CD4-positive, CD25-positive, alpha-beta regulatory T cell (primary cell): ENCODE results near the gene THOC2. TPM values are rescaled to one million over a fixed set of nuclear protein-coding genes. Genes with fewer than 3 reads are reported as not detected.
"Not testable (repeated sequence)": the region's sequence is repeated elsewhere in the genome, so short reads cannot be mapped to it uniquely, and the experiment has no call there.

Experiments
- ATAC-seq, 2 donors: fragments of 150-1000 bp; cut with Tn5 transposase; one replicate each; pipeline ENCODE4 v1.10.0; 2021; ENCODE audit warnings: low read depth in 2 of 2, moderate number of reproducible peaks in 2 of 2, moderate library complexity in 1 of 2
- DNase-seq, 3 donors: peaks; one replicate each; pipeline versions ENCODE4 v3.0.0 to v3.0.0-alpha.2; 2012 to 2022; ENCODE audit warnings: mixed read lengths in 1 of 3
- H3K27ac ChIP-seq: one replicate; pipeline ENCODE4 v1.7.0; 2013; ENCODE audit warnings: mild to moderate bottlenecking, low read length; ENCODE audit not compliant: insufficient read depth, poor library complexity, severe bottlenecking
- H3K27me3 ChIP-seq: one replicate; pipeline ENCODE4 v1.7.0; 2013; ENCODE audit warnings: low read length; ENCODE audit not compliant: control insufficient read depth, insufficient read depth
- H3K36me3 ChIP-seq: one replicate; pipeline ENCODE4 v1.7.0; 2013; ENCODE audit warnings: mild to moderate bottlenecking, low read length, moderate library complexity; ENCODE audit not compliant: control insufficient read depth, insufficient read depth
- H3K4me1 ChIP-seq: 2 replicates; pipeline ENCODE4 v1.7.0; 2013; ENCODE audit warnings: mild to moderate bottlenecking, low read length; ENCODE audit not compliant: insufficient read depth, control insufficient read depth, poor library complexity, severe bottlenecking
- H3K4me3 ChIP-seq: one replicate; pipeline ENCODE4 v1.7.0; 2013; ENCODE audit warnings: low read depth, mild to moderate bottlenecking, low read length, moderate library complexity
- H3K9me3 ChIP-seq, 2 experiments: 1 replicate in 1 of 2; 2 replicates in 1 of 2; pipeline ENCODE4 v1.7.0; 2013; ENCODE audit warnings: low read length in 2 of 2, mild to moderate bottlenecking in 1 of 2, moderate library complexity in 1 of 2; ENCODE audit not compliant: control insufficient read depth in 2 of 2
- H3K27ac Mint-ChIP-seq, 3 donors: one replicate each; pipeline ENCODE4 v1.8.0; 2020 to 2022; ENCODE audit warnings: mild to moderate bottlenecking in 3 of 3, mixed read lengths in 3 of 3, moderate library complexity in 2 of 3
- H3K27me3 Mint-ChIP-seq: one replicate; pipeline ENCODE4 v1.8.0; 2022; ENCODE audit warnings: mild to moderate bottlenecking, mixed read lengths
- H3K36me3 Mint-ChIP-seq: one replicate; pipeline ENCODE4 v1.8.0; 2020; ENCODE audit warnings: mixed read lengths
- H3K4me1 Mint-ChIP-seq, 4 donors: one replicate each; pipeline ENCODE4 v1.8.0; 2020 to 2022; ENCODE audit warnings: mixed read lengths in 4 of 4, mild to moderate bottlenecking in 1 of 4
- H3K4me3 Mint-ChIP-seq, 4 donors: one replicate each; pipeline ENCODE4 v1.8.0; 2020 to 2022; ENCODE audit warnings: mild to moderate bottlenecking in 4 of 4, mixed read lengths in 4 of 4, moderate library complexity in 3 of 4
- H3K9me3 Mint-ChIP-seq, 7 donors: one replicate each; pipeline ENCODE4 v1.8.0; 2020 to 2022; ENCODE audit warnings: mixed read lengths in 7 of 7, mild to moderate bottlenecking in 3 of 7, moderate library complexity in 2 of 7
- polyA plus RNA-seq, 4 donors: library from polyadenylated mRNA; unstranded; fragments of 300-500 nt; fragmentation: Illumina TruSeq; gene quantifications; one replicate each; pipeline ENCODE4 v1.2.3, GENCODE V29; 2021
- total RNA-seq: library from RNA; stranded (reverse); gene quantifications from one replicate; pipeline ENCODE4 v1.2.3, GENCODE V29; 2022

The THOC2 gene
- total and polyA plus RNA-seq, 5 donors from 2014 or later = 24.2 to 89.5 (median 25.6) TPM

DNA sequence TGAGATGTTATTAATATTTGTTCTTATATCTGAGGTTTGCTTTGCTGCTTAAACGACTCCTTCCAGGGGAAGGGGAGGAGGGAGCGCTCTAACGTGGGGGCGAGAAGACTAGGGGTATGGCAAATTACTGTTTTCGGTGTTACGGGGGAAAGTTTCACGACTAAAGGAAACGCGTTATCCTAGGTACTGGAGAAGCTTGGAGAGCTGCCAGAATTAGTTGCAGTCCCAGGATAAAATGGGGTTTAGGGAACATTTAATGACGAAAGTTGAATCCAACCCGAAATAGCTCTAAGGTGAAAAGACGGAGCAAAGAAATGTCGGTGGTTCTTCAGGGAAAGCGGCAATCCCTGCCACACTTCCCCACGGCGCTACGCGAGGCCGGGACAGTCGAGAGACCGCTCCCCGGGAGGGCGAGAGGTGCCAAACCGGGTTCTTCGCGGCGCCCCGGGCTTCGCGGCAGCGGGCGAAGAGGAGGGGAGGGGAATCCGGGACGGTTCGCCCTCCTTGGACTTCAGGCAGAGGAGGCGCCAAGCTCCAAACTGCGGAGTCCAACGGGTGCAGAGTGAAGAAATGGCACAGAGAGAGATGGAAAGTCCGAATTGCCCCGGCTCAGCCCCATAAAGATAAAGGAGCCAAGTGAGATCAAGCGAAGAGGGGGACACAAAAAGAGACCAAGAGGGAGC is 724 bp downstream of the THOC2 start:
- Histone ChIP-seq H3K27ac (peak overlapping the region; percentile 53), H3K9me3 (no peaks in the 10 kb centered on the region), H3K4me1 (peaks cover 6% of the 10 kb centered on the region), H3K36me3 (no peaks in the 10 kb centered on the region), H3K4me3 (peak overlapping the region; percentile 86), H3K27me3 (no peaks in the 10 kb centered on the region)
- no peaks in the 10 kb centered on the region for H3K27me3 Mint-ChIP-seq
- DNase-seq (peak in 1 of 3 donors; percentile 5), ATAC-seq (peak in 1 of 2 donors; percentile 33)
- peak overlapping the region; percentile 81 to 96 (median 93) for H3K27ac Mint-ChIP-seq
- peaks cover 13 to 44% (median 26%) of the 10 kb centered on the region in 4 donors for H3K4me1 Mint-ChIP-seq
- H3K9me3 Mint-ChIP-seq = peaks cover 0 to 5% (median 0%) of the 10 kb centered on the region in 7 donors
- H3K36me3 Mint-ChIP-seq = no peaks in the 10 kb centered on the region
- H3K4me3 Mint-ChIP-seq = peak overlapping the region; percentile 83 to 94 (median 92)

DNA sequence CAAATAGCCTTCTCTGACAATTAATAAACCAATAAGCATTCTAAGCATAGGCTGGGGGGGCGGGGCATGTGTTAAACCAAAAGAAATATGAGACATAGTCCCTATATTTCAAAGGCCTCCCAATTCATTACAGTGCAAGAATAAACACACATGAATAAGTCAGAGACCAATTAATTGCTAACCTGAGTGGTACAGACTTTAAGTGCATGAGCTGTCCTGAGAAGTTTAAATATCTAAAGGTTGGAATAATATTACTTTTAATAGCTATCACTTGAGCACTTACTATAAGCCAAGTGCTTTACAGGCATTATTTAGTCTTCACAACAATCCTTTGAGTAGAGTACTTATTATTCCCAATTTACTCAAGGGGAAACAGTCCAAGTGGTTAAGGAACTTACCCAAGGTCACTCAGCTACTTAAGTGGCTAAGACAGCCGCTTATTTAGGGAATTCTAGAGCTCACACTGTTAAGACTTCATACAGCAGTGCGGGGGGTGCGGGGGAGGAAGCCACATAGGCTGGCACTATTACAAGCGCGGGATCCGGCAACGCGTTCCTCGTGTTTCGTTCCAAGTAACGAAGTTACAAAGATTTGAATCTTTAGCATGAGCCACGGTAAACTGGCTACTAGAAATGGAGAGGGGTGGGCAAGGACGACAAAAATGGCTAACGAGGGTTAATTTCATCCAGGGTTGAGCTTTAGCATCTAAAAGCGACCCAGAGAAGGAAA is 1.4 kb downstream of the THOC2 start:
- Histone ChIP-seq H3K9me3 (no peaks in the 10 kb centered on the region), H3K27me3 (no peaks in the 10 kb centered on the region), H3K36me3 (no peaks in the 10 kb centered on the region), H3K27ac (no peak overlapping the region), H3K4me3 (peak overlapping the region; percentile 86), H3K4me1 (peaks cover 6% of the 10 kb centered on the region)
- peak in 1 of 3 donors; percentile 32 for DNase-seq
- peaks cover 0 to 5% (median 0%) of the 10 kb centered on the region in 7 donors for H3K9me3 Mint-ChIP-seq
- H3K27me3 Mint-ChIP-seq = no peaks in the 10 kb centered on the region
- H3K36me3 Mint-ChIP-seq = no peaks in the 10 kb centered on the region
- peak overlapping the region; percentile 48 to 93 (median 81) for H3K27ac Mint-ChIP-seq
- ATAC-seq = no peak
- H3K4me1 Mint-ChIP-seq = peaks cover 13 to 48% (median 26%) of the 10 kb centered on the region in 4 donors
- peak overlapping the region; percentile 83 to 94 (median 92) for H3K4me3 Mint-ChIP-seq

DNA sequence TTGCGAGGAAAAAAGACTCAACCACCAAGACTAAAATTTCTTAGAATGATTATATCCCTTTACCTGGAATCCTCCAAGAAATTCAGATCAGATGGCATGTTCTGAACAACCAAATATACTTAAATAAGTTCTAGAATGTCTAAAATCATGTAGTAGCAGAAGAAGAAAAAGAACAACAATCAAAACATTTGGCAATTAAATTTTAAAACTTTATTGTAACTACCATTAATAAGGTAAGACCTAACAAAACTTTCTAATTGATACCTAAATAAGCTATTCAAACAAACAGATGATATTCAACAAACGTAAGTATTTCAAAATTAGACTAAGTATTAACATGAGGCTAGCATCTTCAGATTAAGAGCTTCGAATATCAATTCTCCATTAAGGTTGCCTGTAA is 4.3 kb downstream of the THOC2 start:
- Histone ChIP-seq H3K36me3 (no peaks in the 10 kb centered on the region), H3K4me3 (peak overlapping the region; percentile 41), H3K4me1 (peaks cover 8% of the 10 kb centered on the region), H3K27me3 (no peaks in the 10 kb centered on the region), H3K9me3 (no peaks in the 10 kb centered on the region), H3K27ac (no peak overlapping the region)
- Mint-ChIP-seq H3K4me3 (peak overlapping the region in 3 of 4 donors; percentile 38 to 66 (median 46)), H3K27ac (no peak overlapping the region), H3K4me1 (peaks cover 18 to 63% (median 26%) of the 10 kb centered on the region in 4 donors), H3K9me3 (peaks cover 0 to 5% (median 0%) of the 10 kb centered on the region in 7 donors), H3K27me3 (no peaks in the 10 kb centered on the region), H3K36me3 (no peaks in the 10 kb centered on the region)
- ATAC-seq (no peak), DNase-seq (no peak)

DNA sequence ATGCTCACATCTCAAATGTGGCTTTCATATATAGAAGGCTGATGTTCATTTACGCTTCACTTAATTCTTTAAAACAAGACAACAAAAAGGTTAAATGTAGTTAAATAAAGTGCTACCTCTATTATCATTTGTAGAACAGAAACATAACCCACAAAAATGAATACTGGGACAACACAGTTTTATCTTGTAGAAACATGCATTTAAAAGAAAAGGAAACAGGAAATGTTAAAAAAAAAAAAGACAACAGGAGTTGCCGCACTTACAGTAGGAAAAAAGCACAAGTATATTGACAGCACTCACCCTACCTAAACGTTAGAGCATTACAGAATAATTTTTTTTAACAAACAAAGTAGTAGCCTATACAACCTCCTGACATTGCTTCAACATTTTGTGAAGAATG is 4.8 kb downstream of the THOC2 start:
- Histone ChIP-seq H3K36me3 (no peaks in the 10 kb centered on the region), H3K4me3 (peak overlapping the region; percentile 41), H3K9me3 (no peaks in the 10 kb centered on the region), H3K4me1 (peaks cover 9% of the 10 kb centered on the region), H3K27me3 (no peaks in the 10 kb centered on the region), H3K27ac (no peak overlapping the region)
- no peaks in the 10 kb centered on the region for H3K27me3 Mint-ChIP-seq
- H3K9me3 Mint-ChIP-seq = peaks cover 0 to 2% (median 0%) of the 10 kb centered on the region in 7 donors
- no peaks in the 10 kb centered on the region for H3K36me3 Mint-ChIP-seq
- no peak for ATAC-seq
- peaks cover 16 to 63% (median 25%) of the 10 kb centered on the region in 4 donors for H3K4me1 Mint-ChIP-seq
- no peak overlapping the region for H3K27ac Mint-ChIP-seq
- no peak for DNase-seq
- H3K4me3 Mint-ChIP-seq = peak overlapping the region in 2 of 4 donors; percentile 46 to 66

DNA sequence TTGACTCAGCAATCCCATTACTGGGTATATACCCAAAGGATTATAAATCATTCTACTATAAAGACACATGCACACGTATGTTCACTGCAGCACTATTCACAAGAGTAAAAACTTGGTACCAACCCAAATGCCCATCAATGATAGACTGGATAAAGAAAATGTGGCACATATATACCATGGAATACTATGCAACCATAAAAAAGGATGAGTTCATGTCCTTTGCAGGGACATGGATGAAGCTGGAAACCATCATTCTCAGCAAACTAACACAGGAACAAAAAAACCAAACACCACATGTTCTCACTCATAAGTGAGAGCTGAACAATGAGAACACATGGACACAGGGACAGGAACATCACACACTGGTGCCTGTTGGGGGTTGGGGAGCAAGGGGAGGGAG is 10.7 kb downstream of the THOC2 start:
- not testable (repeated sequence) for H3K27ac ChIP-seq, H3K27me3 ChIP-seq, DNase-seq, H3K9me3 ChIP-seq, H3K9me3 Mint-ChIP-seq, H3K4me3 Mint-ChIP-seq, H3K36me3 ChIP-seq, H3K36me3 Mint-ChIP-seq, H3K27me3 Mint-ChIP-seq, ATAC-seq, H3K4me1 ChIP-seq, H3K27ac Mint-ChIP-seq, H3K4me3 ChIP-seq
- peaks cover 10 to 55% (median 17%) of the 10 kb centered on the region in 4 donors for H3K4me1 Mint-ChIP-seq

DNA sequence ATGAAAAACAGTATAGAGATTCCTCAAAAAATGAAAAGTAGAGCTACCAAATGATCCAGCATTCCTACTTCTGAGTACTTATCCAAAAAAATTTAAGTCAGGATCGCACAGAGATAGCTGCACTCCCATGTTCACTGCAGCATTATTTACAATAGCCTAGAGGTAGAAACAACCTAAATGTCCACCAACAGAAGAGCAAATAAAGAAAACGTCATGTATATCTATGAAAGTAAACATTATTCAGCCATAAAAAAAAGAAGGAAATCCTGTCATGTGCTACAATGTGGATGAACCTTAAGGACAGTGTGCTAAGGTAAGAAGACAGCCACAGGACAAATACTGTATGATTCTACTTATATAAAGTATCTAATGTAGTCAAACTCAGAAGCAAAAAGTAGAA is 12.4 kb downstream of the THOC2 start:
- Mint-ChIP-seq H3K36me3 (no peaks in the 10 kb centered on the region), H3K27ac (no peak overlapping the region), H3K9me3 (peaks cover 0 to 4% (median 0%) of the 10 kb centered on the region in 7 donors), H3K4me3 (peak overlapping the region in 1 of 4 donors; percentile 42), H3K27me3 (no peaks in the 10 kb centered on the region), H3K4me1 (peaks cover 10 to 58% (median 18%) of the 10 kb centered on the region in 4 donors)
- no peaks in the 10 kb centered on the region for H3K27me3 ChIP-seq
- no peak for ATAC-seq
- DNase-seq = no peak
- H3K36me3 ChIP-seq = no peaks in the 10 kb centered on the region
- H3K9me3 ChIP-seq = no peaks in the 10 kb centered on the region
- H3K4me3 ChIP-seq = no peak overlapping the region
- H3K4me1 ChIP-seq = peaks cover 3% of the 10 kb centered on the region
- H3K27ac ChIP-seq = no peak overlapping the region

DNA sequence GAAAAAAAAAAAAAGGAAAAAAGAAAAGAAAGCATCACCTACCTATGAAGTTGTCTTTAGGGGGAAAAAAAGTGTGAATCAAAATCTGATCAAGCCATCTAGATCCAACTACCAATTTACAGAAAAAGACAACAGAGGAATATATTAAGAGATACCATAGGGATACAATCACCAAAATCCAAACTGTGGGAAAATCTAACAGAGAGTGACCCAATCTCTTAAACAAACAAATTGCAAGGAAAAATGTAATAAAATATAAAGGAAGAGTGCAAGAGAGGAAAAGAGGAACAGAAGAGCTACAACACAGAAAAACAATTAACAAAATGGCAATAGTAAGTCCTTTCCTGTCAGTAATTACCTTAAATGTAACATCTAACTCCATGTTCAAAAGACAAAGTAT is 19.0 kb downstream of the THOC2 start:
- Mint-ChIP-seq H3K4me1 (peaks cover 14 to 51% (median 22%) of the 10 kb centered on the region in 4 donors), H3K9me3 (peaks cover 0 to 4% (median 0%) of the 10 kb centered on the region in 7 donors), H3K4me3 (no peak overlapping the region), H3K36me3 (no peaks in the 10 kb centered on the region), H3K27me3 (no peaks in the 10 kb centered on the region), H3K27ac (peak overlapping the region in 1 of 3 donors; percentile 66)
- DNase-seq (no peak), ATAC-seq (no peak)
- H3K27me3 ChIP-seq = no peaks in the 10 kb centered on the region
- H3K27ac ChIP-seq = no peak overlapping the region
- H3K4me3 ChIP-seq = no peak overlapping the region
- no peaks in the 10 kb centered on the region for H3K9me3 ChIP-seq
- H3K4me1 ChIP-seq = peaks cover 6% of the 10 kb centered on the region
- no peaks in the 10 kb centered on the region for H3K36me3 ChIP-seq
